Kidney (tissue), 14 donors: Measurements from ENCODE around the gene ZNF629. TPM values are rescaled to one million over a fixed set of nuclear protein-coding genes. Genes with fewer than 3 reads are reported as not detected.

Experiments used
- DNase-seq, 5 donors: peaks; one replicate each; pipeline ENCODE4 v3.0.0-alpha.2; 2013 to 2020
- FAIRE-seq: peaks from 2 replicates; lab custom pipeline; 2012; peaks lifted over from hg19 to GRCh38; lab: Jason Lieb, UNC
- H3K27ac ChIP-seq, 2 donors: one replicate each; pipeline ENCODE4 v1.7.0; 2013; ENCODE audit warnings: low read depth in 2 of 2, low read length in 2 of 2, inconsistent platforms in 1 of 2
- H3K27me3 ChIP-seq: one replicate; pipeline ENCODE4 v1.7.1; 2013; ENCODE audit warnings: low read length, inconsistent platforms; ENCODE audit not compliant: control insufficient read depth, insufficient read depth
- H3K36me3 ChIP-seq, 3 donors: one replicate each; pipeline versions ENCODE4 v1.7.0 to v1.7.1; 2013; ENCODE audit warnings: low read length in 3 of 3, control low read depth in 1 of 3, inconsistent platforms in 1 of 3; ENCODE audit not compliant: insufficient read depth in 3 of 3, control insufficient read depth in 2 of 3
- H3K4me1 ChIP-seq, 3 donors: one replicate each; pipeline versions ENCODE4 v1.7.0 to v1.7.1; 2013; ENCODE audit warnings: low read length in 3 of 3, inconsistent platforms in 1 of 3, low read depth in 1 of 3; ENCODE audit not compliant: control insufficient read depth in 2 of 3, insufficient read depth in 2 of 3
- H3K4me3 ChIP-seq, 3 donors: one replicate each; pipeline versions ENCODE4 v1.7.0 to v1.8.1; 2013; ENCODE audit warnings: low read length in 3 of 3, control low read depth in 1 of 3, inconsistent platforms in 1 of 3
- H3K9ac ChIP-seq, 3 donors: one replicate each; pipeline versions ENCODE4 v1.7.0 to v1.7.1; 2013; ENCODE audit warnings: low read length in 3 of 3, control low read depth in 1 of 3, inconsistent platforms in 1 of 3
- H3K9me3 ChIP-seq, 3 donors: one replicate each; pipeline versions ENCODE4 v1.7.0 to v1.7.1; 2013; ENCODE audit warnings: low read length in 3 of 3, control low read depth in 1 of 3, inconsistent platforms in 1 of 3; ENCODE audit not compliant: control insufficient read depth in 2 of 3, insufficient read depth in 1 of 3
- CTCF ChIP-seq: IDR thresholded peaks from 3 replicates; pipeline ENCODE4 v1.5.1; 2012; ENCODE audit warnings: mild to moderate bottlenecking, moderate library complexity, borderline replicate concordance; ENCODE audit not compliant: insufficient read depth; ENCODE audit errors: extremely low read depth
- intact Hi-C: fragments of 100-400 bp; cut with DNase I; formaldehyde crosslinking; loops from one replicate; pipeline ENCODE4 v1.11.1; 2022
- polyA plus RNA-seq: library from polyadenylated mRNA; stranded (reverse); fragments of 350-450 nt; fragmentation: Illumina TruSeq; extraction: RNeasy Lipid Tissue Mini Kit (QIAGEN cat#74804); gene quantifications from one replicate; pipeline ENCODE4 v1.2.3, GENCODE V29; 2014; ENCODE audit warnings: low read depth, low replicate concordance; ENCODE audit not compliant: insufficient read depth
- total RNA-seq: library from RNA; stranded (reverse); fragmentation: NEBNext Ultra II Directional; extraction: Animal tissue kit (Norgen Biotek cat#: 25700); gene quantifications from one replicate; pipeline ENCODE4 v1.2.1, GENCODE V29; 2021
- donor health status: control.
- donor health status: control.
- donor health status: control.
- donor health status: control.
- donor health status: control.
- donor health status: DM: yes; HTN: yes; CAD: no.
- donor health status: Normal renal cell carcinoma (clear cell type).

ZNF629 gene
- total and polyA plus RNA-seq, 2 donors from 2014 or later, result 8.1 to 19.8 TPM

GRCh38 chr16:30768583-30769181, 18.3 kb downstream of the ZNF629 start:
- Histone ChIP-seq H3K36me3 (peaks cover 11 to 88% (median 66%) of the 10 kb centered on the region in 3 donors), H3K9me3 (no peaks in the 10 kb centered on the region), H3K4me3 (no peak overlapping the region), H3K9ac (no peak overlapping the region), H3K27me3 (no peaks in the 10 kb centered on the region), H3K27ac (no peak overlapping the region), H3K4me1 (no peaks in the 10 kb centered on the region)
- intact Hi-C loops, result no loop called here
- FAIRE-seq (no peak), DNase-seq (peak in 2 of 5 donors; percentile 24 to 56)
- TF ChIP-seq CTCF, result no peak

GRCh38 chr16:30767767-30768465, 19.1 kb downstream of the ZNF629 start:
- no peaks in the 10 kb centered on the region for H3K9me3 ChIP-seq
- no peak overlapping the region for H3K9ac ChIP-seq
- no peak overlapping the region for H3K27ac ChIP-seq
- FAIRE-seq (no peak), DNase-seq (peak in 2 of 5 donors; percentile 19 to 64)
- H3K4me3 ChIP-seq, result no peak overlapping the region
- H3K4me1 ChIP-seq, result peaks cover 3 to 7% (median 7%) of the 10 kb centered on the region in 3 donors
- H3K36me3 ChIP-seq, result peaks cover 13 to 87% (median 62%) of the 10 kb centered on the region in 3 donors
- H3K27me3 ChIP-seq, result no peaks in the 10 kb centered on the region
- TF ChIP-seq CTCF, result no peak
- intact Hi-C loops, result no loop called here

- TF ChIP-seq CTCF, result no peak
- Histone ChIP-seq H3K27ac (no peak overlapping the region), H3K36me3 (peaks cover 13 to 77% (median 54%) of the 10 kb centered on the region in 3 donors), H3K27me3 (no peaks in the 10 kb centered on the region), H3K9me3 (no peaks in the 10 kb centered on the region), H3K9ac (no peak overlapping the region), H3K4me1 (peaks cover 4 to 11% (median 8%) of the 10 kb centered on the region in 3 donors), H3K4me3 (no peak overlapping the region)
- DNase-seq (no peak), FAIRE-seq (no peak)
- intact Hi-C loops, result no loop called here
Measured at GRCh38 chr16:30766933-30767284, 20.1 kb downstream of the ZNF629 start.
